A673 (cell line): ENCODE data around the gene NEK8.
"Not testable (repeated sequence)": the region's sequence is repeated elsewhere in the genome, so short reads cannot be mapped to it uniquely, and the experiment has no call there.

Experiments used
- EZH2 ChIP-seq: fragments of 200-600 bp; sonication (generic); IDR thresholded peaks from 2 replicates; pipeline ENCODE4 v1.6.1; 2017; ENCODE audit warnings: borderline replicate concordance, low read depth, mild to moderate bottlenecking, mixed read lengths, antibody characterized with exemption, low read length; ENCODE audit not compliant: poor library complexity, severe bottlenecking
- TF ChIP-seq, protein P1 (sequence below): fragments of 300-800, 200-600 bp; sonication (generic); conservative IDR thresholded peaks from 2 replicates; pipeline ENCODE4 v1.5.1; 2017; ENCODE audit warnings: low read depth, mild to moderate bottlenecking, antibody characterized with exemption, low read length, moderate library complexity, mixed read lengths

DNA sequence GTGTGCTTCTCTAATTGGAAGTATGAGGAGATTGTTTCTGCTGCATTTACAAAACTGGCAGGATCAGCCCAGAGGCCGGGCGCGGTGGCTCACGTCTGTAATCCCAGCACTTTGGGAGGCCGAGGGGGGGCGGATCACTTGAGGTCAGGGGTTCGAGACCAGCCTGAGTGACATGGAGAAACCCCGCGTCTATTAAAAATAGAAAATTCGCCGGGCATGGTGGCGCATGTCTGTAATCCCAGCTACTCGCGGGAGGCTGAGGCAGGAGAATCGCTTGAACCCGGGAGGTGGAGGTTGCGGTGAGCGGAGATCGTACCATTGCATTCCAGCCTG is 7.6 kb upstream of the NEK8 start:
- TF ChIP-seq, protein P1, sequence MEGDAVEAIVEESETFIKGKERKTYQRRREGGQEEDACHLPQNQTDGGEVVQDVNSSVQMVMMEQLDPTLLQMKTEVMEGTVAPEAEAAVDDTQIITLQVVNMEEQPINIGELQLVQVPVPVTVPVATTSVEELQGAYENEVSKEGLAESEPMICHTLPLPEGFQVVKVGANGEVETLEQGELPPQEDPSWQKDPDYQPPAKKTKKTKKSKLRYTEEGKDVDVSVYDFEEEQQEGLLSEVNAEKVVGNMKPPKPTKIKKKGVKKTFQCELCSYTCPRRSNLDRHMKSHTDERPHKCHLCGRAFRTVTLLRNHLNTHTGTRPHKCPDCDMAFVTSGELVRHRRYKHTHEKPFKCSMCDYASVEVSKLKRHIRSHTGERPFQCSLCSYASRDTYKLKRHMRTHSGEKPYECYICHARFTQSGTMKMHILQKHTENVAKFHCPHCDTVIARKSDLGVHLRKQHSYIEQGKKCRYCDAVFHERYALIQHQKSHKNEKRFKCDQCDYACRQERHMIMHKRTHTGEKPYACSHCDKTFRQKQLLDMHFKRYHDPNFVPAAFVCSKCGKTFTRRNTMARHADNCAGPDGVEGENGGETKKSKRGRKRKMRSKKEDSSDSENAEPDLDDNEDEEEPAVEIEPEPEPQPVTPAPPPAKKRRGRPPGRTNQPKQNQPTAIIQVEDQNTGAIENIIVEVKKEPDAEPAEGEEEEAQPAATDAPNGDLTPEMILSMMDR = not testable (repeated sequence)
- not testable (repeated sequence) for TF ChIP-seq EZH2
